ENCODE results near the gene QRICH1. TPM values are rescaled to one million over a fixed set of nuclear protein-coding genes. Genes with fewer than 3 reads are reported as not detected.

QRICH1 gene
- total and polyA plus RNA-seq, 7 donors: 21.5 to 83.9 (median 52.8) TPM

GRCh38 chr3:49028298-49028672, 65.6 kb downstream of the QRICH1 start:
- peak overlapping the region; percentile 89 for H3K4me3 ChIP-seq
- H3K36me3 ChIP-seq (ENCODE audit: insufficient read depth in 1 of 2, low read depth in 1 of 2): peaks cover 7 to 83% of the 10 kb centered on the region in 2 donors
- no peak for TF ChIP-seq CTCF (IDR thresholded peaks at IDR 0.05)
- H3K9me3 ChIP-seq: no peaks in the 10 kb centered on the region
- intact Hi-C loops (cut with DNase I): no loop called here
- DNase-seq (no peak), ATAC-seq (no peak)
- 78 to 82% (median 79%) methylated on average over 4 of the region's 4 CpGs for WGBS, 3 donors
- H3K27me3 ChIP-seq (ENCODE audit: insufficient read depth in 3 of 3, low read length in 2 of 3): no peaks in the 10 kb centered on the region
- peak overlapping the region; percentile 93 for H3K27ac ChIP-seq
- H3K4me1 ChIP-seq: peaks cover 42% of the 10 kb centered on the region

- intact Hi-C loops (cut with DNase I): no loop called here
- Histone ChIP-seq H3K4me1 (peaks cover 48% of the 10 kb centered on the region), H3K4me3 (peak overlapping the region; percentile 89), H3K36me3 (ENCODE audit: insufficient read depth in 1 of 2, low read depth in 1 of 2) (peaks cover 7 to 82% of the 10 kb centered on the region in 2 donors), H3K9me3 (no peaks in the 10 kb centered on the region), H3K27ac (peak overlapping the region; percentile 93), H3K27me3 (ENCODE audit: insufficient read depth in 3 of 3, low read length in 2 of 3) (no peaks in the 10 kb centered on the region)
- DNase-seq (no peak), ATAC-seq (no peak)
- WGBS, 3 donors: 85 to 94% (median 89%) methylated on average over 9 of the region's 9 CpGs
- no peak for TF ChIP-seq CTCF (IDR thresholded peaks at IDR 0.05)
Measured at GRCh38 chr3:49027634-49028033, 66.2 kb downstream of the QRICH1 start.

GRCh38 chr3:49026536-49026935, 67.3 kb downstream of the QRICH1 start:
- no peak overlapping the region for H3K4me3 ChIP-seq
- no peaks in the 10 kb centered on the region for H3K27me3 ChIP-seq (ENCODE audit: insufficient read depth in 3 of 3, low read length in 2 of 3)
- intact Hi-C loops (cut with DNase I): no loop called here
- peaks cover 48% of the 10 kb centered on the region for H3K4me1 ChIP-seq
- WGBS, 3 donors: 43 to 73% (median 56%) methylated on average over 3 of the region's 3 CpGs
- peak overlapping the region; percentile 48 for H3K27ac ChIP-seq
- no peak for TF ChIP-seq CTCF (IDR thresholded peaks at IDR 0.05)
- ATAC-seq (no peak), DNase-seq (no peak)
- H3K9me3 ChIP-seq: no peaks in the 10 kb centered on the region
- H3K36me3 ChIP-seq (ENCODE audit: insufficient read depth in 1 of 2, low read depth in 1 of 2): peaks cover 7 to 71% of the 10 kb centered on the region in 2 donors

- WGBS, 3 donors: 67 to 87% (median 72%) methylated on average over 8 of the region's 8 CpGs
- DNase-seq (peak in 1 of 2 donors; percentile 48), ATAC-seq (no peak)
- Histone ChIP-seq H3K27ac (peak overlapping the region; percentile 48), H3K4me3 (no peak overlapping the region), H3K36me3 (ENCODE audit: insufficient read depth in 1 of 2, low read depth in 1 of 2) (peaks cover 5 to 65% of the 10 kb centered on the region in 2 donors), H3K9me3 (no peaks in the 10 kb centered on the region), H3K4me1 (peaks cover 48% of the 10 kb centered on the region), H3K27me3 (ENCODE audit: insufficient read depth in 3 of 3, low read length in 2 of 3) (no peaks in the 10 kb centered on the region)
- no peak for TF ChIP-seq CTCF (IDR thresholded peaks at IDR 0.05)
- intact Hi-C loops (cut with DNase I): no loop called here
Measured at GRCh38 chr3:49025793-49026520, 67.9 kb downstream of the QRICH1 start.

Data from psoas muscle (tissue), 8 donors.